Measurements from ENCODE around the gene IFNL4.
A peak's percentile ranks its signal among the peaks of the same experiment; 100 is the strongest.
"Not testable (repeated sequence)": the region's sequence is repeated elsewhere in the genome, so short reads cannot be mapped to it uniquely, and the experiment has no call there.

Gene IFNL4

GRCh38 chr19:39254531-39255345 is 6.1 kb upstream of the IFNL4 start:
- no peak for DNase-seq

- DNase-seq = no peak
These were observed 4.9 kb upstream of the IFNL4 start for GRCh38 chr19:39253374-39254149.

GRCh38 chr19:39252458-39252857 is 3.8 kb upstream of the IFNL4 start:
- DNase-seq = no peak

GRCh38 chr19:39251846-39252245 is 3.2 kb upstream of the IFNL4 start:
- DNase-seq = no peak

- no peak for DNase-seq
These were observed 2.4 kb upstream of the IFNL4 start for GRCh38 chr19:39251081-39251480.

GRCh38 chr19:39247701-39248664 is 673 bp downstream of the IFNL4 start:
- no peak for DNase-seq

GRCh38 chr19:39246951-39247669 is 1.5 kb downstream of the IFNL4 start:
- no peak for DNase-seq

GRCh38 chr19:39245166-39245565 is 3.5 kb downstream of the IFNL4 start:
- DNase-seq = not testable (repeated sequence)

- DNase-seq = not testable (repeated sequence)
These were observed 4.1 kb downstream of the IFNL4 start, which contains the start of gene IFNL3 for GRCh38 chr19:39244410-39245100. Gene IFNL3 (minus strand): TSS chr19:39245006. CDS start chr19:39244967, 39 bp downstream.

GRCh38 chr19:39243741-39244140 is 4.9 kb downstream of the IFNL4 start:
- DNase-seq = not testable (repeated sequence)

GRCh38 chr19:39240421-39240820 is 8.2 kb downstream of the IFNL4 start:
- no peak for DNase-seq

GRCh38 chr19:39238944-39239343 is 9.7 kb downstream of the IFNL4 start:
- DNase-seq = no peak

GRCh38 chr19:39238209-39238608 is 10.4 kb downstream of the IFNL4 start:
- no peak for DNase-seq

- peak; percentile 19 for DNase-seq
These were observed 11.2 kb downstream of the IFNL4 start for GRCh38 chr19:39237200-39238184.

GRCh38 chr19:39236527-39236926 is 12.1 kb downstream of the IFNL4 start:
- no peak for DNase-seq

- no peak for DNase-seq
These were observed 15.9 kb downstream of the IFNL4 start for GRCh38 chr19:39232708-39233107.

- no peak for DNase-seq
These were observed 18.4 kb downstream of the IFNL4 start for GRCh38 chr19:39230096-39230764.

GRCh38 chr19:39224910-39225309 is 23.7 kb downstream of the IFNL4 start:
- no peak for DNase-seq

GRCh38 chr19:39223703-39224279 is 24.9 kb downstream of the IFNL4 start:
- no peak for DNase-seq

Measured in GF-D8 (cell line).